GM12864 (cell line): ENCODE results near the gene ARHGAP24.

ENCODE experiments used
- DNase-seq: peaks from one replicate; pipeline ENCODE4 v3.0.0-alpha.2; 2011; ENCODE audit warnings: low read depth
- H3K4me3 ChIP-seq: 2 replicates; pipeline ENCODE4 v1.5.1; 2011; ENCODE audit warnings: mild to moderate bottlenecking, low read depth, low read length, control low read depth
- CTCF ChIP-seq: IDR thresholded peaks from 2 replicates; pipeline ENCODE4 v1.5.1; 2011; ENCODE audit warnings: low read depth, mild to moderate bottlenecking, moderate library complexity, low read length, control low read depth, inconsistent platforms; ENCODE audit errors: missing control alignments

ARHGAP24 gene

GRCh38 chr4:85866508-85866907, 391.6 kb downstream of the ARHGAP24 start:
- no peak for TF ChIP-seq CTCF
- no peak overlapping the region for H3K4me3 ChIP-seq
- no peak for DNase-seq

- no peak for TF ChIP-seq CTCF
- H3K4me3 ChIP-seq: no peak overlapping the region
- no peak for DNase-seq
These were observed 392.3 kb downstream of the ARHGAP24 start for GRCh38 chr4:85867271-85867670.

GRCh38 chr4:85869181-85869580, 394.2 kb downstream of the ARHGAP24 start:
- no peak for TF ChIP-seq CTCF
- no peak for DNase-seq
- H3K4me3 ChIP-seq: no peak overlapping the region

GRCh38 chr4:85870298-85871083, 395.5 kb downstream of the ARHGAP24 start:
- TF ChIP-seq CTCF: no peak
- DNase-seq: no peak
- H3K4me3 ChIP-seq: no peak overlapping the region

GRCh38 chr4:85873566-85873965, 398.6 kb downstream of the ARHGAP24 start:
- DNase-seq: no peak
- no peak overlapping the region for H3K4me3 ChIP-seq
- no peak for TF ChIP-seq CTCF

GRCh38 chr4:85879518-85879917, 404.6 kb downstream of the ARHGAP24 start:
- DNase-seq: no peak
- no peak overlapping the region for H3K4me3 ChIP-seq
- TF ChIP-seq CTCF: no peak

- no peak for DNase-seq
- no peak for TF ChIP-seq CTCF
- H3K4me3 ChIP-seq: no peak overlapping the region
These were observed 408.2 kb downstream of the ARHGAP24 start for GRCh38 chr4:85883180-85883579.
